RWPE1 (cell line): ENCODE data around the gene SSH2.
A peak's percentile ranks its signal among the peaks of the same experiment; 100 is the strongest.
"Not testable (repeated sequence)": the region's sequence is repeated elsewhere in the genome, so short reads cannot be mapped to it uniquely, and the experiment has no call there.

Source experiments
- CTCF ChIA-PET: fragments of 350-600 bp; sonication (Branson Sonifier 250); formaldehyde crosslinking; extraction: SDS; loops from one replicate; lab custom pipeline; 2021; lab: Yijun Ruan, JAX
- POLR2A ChIA-PET: fragments of 400-600 bp; formaldehyde crosslinking; extraction: SDS; loops from one replicate; lab custom pipeline; 2020; ENCODE audit warnings: antibody characterized with exemption; ENCODE audit not compliant: low non-redundant PET; lab: Yijun Ruan, JAX
- DNase-seq: peaks from one replicate; pipeline ENCODE4 v3.0.0; 2012; ENCODE audit warnings: low spot score
- H3K27ac ChIP-seq: fragments of 450-650 bp; 2 replicates; pipeline ENCODE4 v1.5.1; 2017
- CTCF ChIP-seq: fragments of 450-650 bp; conservative IDR thresholded peaks from 2 replicates; pipeline ENCODE4 v1.5.1; 2017; ENCODE audit warnings: low read depth, mild to moderate bottlenecking

The SSH2 gene

GRCh38 chr17:29962656-29963055 lies 32.6 kb upstream of the SSH2 start:
- no peak for DNase-seq
- no peak for TF ChIP-seq CTCF
- no peak overlapping the region for H3K27ac ChIP-seq
- ChIA-PET CTCF (no interaction called here), POLR2A (no interaction called here)

- ChIA-PET POLR2A (no interaction called here), CTCF (interaction anchor here (0.6 to 0.7 kb wide), 3 partner anchors 29 to 152 kb away, joined by 3 read pairs; no protein-coding TSS in a partner anchor)
- no peak for DNase-seq
- TF ChIP-seq CTCF: no peak
- H3K27ac ChIP-seq: no peak overlapping the region
Measured at GRCh38 chr17:29959658-29960337, 29.8 kb upstream of the SSH2 start.

- no peak for TF ChIP-seq CTCF
- CTCF ChIA-PET: interaction anchor here (0.6 to 0.7 kb wide), 3 partner anchors 28 to 151 kb away, joined by 3 read pairs; no protein-coding TSS in a partner anchor
Measured at GRCh38 chr17:29958947-29959657, 29.1 kb upstream of the SSH2 start.

GRCh38 chr17:29957488-29957887 lies 27.5 kb upstream of the SSH2 start:
- CTCF ChIA-PET: interaction anchor here (1.2 kb wide), 1 partner anchor 26 kb away, joined by 3 read pairs; no protein-coding TSS in a partner anchor
- POLR2A ChIA-PET: not testable (repeated sequence)

More at GRCh38 chr17:29958947-29959657, 29.1 kb upstream of the SSH2 start:
- DNase-seq: peak; percentile 6
- H3K27ac ChIP-seq: no peak overlapping the region
- POLR2A ChIA-PET: interaction anchor here (0.6 kb wide), 1 partner anchor 152 kb away, joined by 12 read pairs; no protein-coding TSS in a partner anchor

GRCh38 chr17:29956225-29956624 lies 26.2 kb upstream of the SSH2 start:
- ChIA-PET POLR2A (interaction anchor here (0.5 kb wide), 1 partner anchor 545 kb away, joined by 5 read pairs; no protein-coding TSS in a partner anchor), CTCF (interaction anchor here (0.6 to 0.9 kb wide), 2 partner anchors 149 to 420 kb away, joined by 3 to 10 read pairs; no protein-coding TSS in a partner anchor)
- H3K27ac ChIP-seq: no peak overlapping the region
- no peak for DNase-seq
- TF ChIP-seq CTCF: no peak

More at GRCh38 chr17:29957488-29957887, 27.5 kb upstream of the SSH2 start:
- not testable (repeated sequence) for DNase-seq, H3K27ac ChIP-seq

GRCh38 chr17:29954405-29954804 lies 24.4 kb upstream of the SSH2 start:
- H3K27ac ChIP-seq: no peak overlapping the region
- ChIA-PET POLR2A (no interaction called here), CTCF (no interaction called here)
- no peak for TF ChIP-seq CTCF
- DNase-seq: no peak

- TF ChIP-seq CTCF: no peak
- ChIA-PET CTCF (no interaction called here), POLR2A (no interaction called here)
- DNase-seq: no peak
- H3K27ac ChIP-seq: no peak overlapping the region
Measured at GRCh38 chr17:29949696-29950095, 19.7 kb upstream of the SSH2 start.
